ENCODE data around the gene CAMTA1.

Gene CAMTA1

DNA sequence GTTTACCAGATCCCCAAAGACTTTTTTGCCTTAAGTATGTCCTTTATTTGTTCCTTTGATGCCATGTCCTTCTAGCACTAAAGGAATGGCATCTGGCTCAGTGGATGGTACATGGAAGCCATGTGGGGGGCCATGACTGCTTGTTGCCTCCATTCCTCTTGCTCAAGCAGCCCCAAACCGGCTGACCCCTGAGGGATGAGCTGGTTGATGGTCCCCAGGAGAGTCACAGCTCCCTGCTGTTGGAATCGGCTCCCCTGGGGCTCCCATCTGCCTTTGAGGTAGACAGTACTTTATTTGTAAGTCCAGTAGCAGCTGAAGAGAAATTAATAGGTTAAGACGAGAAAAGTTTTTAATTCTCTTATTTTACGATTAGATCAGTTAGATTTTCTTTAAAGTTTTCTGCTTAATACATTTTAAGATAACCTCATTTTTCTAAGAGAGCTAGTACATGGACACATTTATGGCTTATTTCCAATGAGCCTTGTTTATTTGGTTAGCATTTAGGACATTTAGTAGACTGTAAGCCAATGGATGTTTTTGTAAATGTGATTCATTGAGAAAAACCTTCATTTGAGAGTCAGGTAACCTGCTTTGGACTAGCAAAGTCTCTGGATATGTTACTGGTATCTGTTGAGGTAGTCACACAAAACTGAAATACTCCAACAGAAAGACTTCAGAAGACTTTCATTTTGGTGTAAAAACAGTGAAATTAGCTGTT lies 88.2 kb downstream of the CAMTA1 start:
- no peak for DNase-seq (ENCODE audit: low spot score)

DNA sequence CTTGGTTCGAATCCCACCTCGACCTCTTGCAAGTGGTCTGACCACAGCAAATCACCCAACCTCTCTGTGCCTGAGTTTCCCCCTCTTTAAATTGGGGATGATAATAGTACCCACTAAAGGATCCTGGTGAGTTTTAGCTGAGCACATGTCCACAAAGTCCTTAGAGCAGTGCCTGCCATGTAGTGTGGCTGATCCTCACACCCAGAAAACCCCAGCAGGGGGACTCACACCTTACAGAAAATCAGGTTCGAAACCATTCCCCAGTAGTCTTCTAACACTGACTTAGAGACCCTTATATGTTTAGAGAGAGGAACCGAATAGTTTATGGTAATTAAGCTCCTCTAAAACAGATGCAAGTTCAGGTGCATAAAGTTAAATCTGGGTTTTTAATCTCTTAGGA lies 89.0 kb downstream of the CAMTA1 start:
- DNase-seq (ENCODE audit: low spot score): no peak

DNA sequence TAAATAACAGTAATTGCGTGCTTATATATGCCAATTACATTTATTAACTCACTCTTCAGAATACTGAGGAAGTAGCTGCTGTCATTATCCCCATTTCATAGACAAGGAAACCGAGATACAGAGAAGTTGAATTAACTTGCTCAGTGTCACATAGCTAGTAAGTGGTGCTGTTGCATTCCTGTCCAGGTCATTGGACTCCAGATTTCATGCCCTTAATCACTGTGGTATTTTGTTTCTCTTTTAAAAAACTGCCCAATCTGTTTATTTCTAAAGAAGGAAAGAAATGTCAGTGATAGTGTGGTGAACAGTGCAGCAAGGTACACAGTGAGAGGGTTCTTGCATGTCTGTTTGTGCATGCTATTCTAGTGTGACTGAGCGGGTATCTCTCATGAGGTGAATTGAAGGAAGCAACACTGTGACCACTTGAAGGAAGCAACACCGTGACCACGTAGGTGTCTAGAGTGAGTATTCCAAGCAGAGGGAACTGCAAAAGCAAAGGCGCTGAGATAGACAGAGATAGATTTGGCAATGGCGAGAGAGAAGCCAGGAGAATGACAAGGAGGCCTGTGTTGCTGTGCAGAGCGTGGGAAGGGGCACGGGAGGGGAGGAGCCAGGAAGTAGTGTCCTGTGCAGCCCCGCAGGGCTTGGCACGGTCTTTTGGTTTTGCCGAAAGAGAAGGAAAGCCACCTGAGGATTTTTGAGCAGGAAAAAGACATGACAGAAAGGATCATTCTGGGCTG lies 95.9 kb downstream of the CAMTA1 start:
- no peak for DNase-seq (ENCODE audit: low spot score)

DNA sequence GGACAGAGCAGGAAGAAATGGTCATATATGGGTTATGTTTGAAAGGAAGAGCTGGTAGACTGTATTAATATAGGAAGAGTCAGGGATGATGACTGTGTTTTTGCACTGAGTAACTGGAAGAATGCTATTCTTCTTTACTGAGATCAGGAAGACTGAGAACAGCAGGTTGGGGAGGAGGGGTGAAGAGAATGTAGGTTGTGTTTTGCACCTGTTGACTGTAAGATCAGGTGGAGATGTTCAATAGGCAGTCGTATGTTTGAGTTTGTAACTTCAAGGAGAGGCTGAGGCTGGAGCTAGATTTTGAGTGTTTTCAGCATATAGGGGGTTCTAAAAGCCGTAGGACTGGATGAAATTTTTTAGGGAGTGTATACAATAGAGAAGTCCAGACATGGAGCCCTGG lies 97.2 kb downstream of the CAMTA1 start:
- no peak for DNase-seq (ENCODE audit: low spot score)

DNA sequence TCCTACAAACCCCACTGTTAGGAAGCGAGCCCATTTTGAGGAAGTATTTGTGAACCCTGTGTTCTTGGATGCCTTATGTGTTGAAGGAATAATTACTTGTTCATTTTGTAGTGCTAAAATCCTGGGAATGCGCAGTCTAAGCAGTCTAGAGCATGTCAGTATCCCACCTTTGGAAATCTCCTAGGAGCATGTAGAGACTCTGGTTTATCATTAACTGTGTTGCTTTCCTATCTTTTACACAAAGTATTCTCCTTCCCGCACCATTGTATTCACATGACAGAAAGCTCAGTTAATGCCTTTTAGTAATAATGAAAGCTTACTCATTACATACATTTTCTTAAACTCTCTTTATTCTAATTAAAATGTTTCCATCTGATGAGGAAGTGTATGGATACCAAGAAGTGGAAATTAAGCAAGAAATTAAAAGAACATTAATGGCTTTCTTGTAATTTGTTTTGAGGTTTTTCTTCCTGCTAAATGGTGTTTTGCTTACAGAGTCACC lies 99.4 kb downstream of the CAMTA1 start:
- DNase-seq (ENCODE audit: low spot score): no peak

DNA sequence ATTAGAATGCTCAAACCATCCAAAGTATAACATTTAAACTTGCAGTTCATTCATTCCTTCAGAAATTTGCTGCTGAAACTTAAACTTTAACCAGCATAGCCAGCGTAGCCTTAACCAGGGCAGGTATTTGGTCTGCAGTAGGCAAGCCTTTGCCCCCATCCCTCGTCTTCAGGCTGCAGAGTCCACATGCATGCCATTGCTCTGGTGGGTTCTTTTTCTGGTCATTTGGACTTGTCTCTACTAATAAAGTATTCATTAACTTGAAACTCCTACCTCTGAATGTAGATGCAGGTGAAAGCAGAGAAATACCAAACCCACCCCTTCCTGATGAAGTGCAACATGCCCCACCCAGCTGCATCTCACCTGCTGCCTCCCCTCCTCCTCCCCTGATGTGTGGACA lies 100.2 kb downstream of the CAMTA1 start:
- DNase-seq (ENCODE audit: low spot score): no peak

DNA sequence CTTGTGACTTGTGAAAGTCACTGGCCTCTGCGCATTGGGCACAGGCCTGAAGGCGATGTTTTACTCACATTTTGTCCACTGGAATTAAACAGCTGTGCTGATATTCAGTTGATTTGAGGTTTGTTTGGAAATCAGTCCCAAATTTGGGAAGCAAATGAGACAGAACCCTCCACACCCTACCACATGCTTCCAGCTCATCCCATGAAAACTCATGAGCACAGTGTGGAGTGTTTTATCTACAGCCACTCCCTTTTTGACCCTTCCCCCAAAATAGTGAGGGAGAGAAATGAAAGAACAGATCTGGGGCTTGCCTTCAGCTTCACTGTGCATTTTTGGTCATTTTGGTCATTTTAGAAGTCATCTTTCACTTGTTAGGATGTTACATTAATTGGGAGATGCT lies 101.3 kb downstream of the CAMTA1 start:
- DNase-seq (ENCODE audit: low spot score): no peak

DNA sequence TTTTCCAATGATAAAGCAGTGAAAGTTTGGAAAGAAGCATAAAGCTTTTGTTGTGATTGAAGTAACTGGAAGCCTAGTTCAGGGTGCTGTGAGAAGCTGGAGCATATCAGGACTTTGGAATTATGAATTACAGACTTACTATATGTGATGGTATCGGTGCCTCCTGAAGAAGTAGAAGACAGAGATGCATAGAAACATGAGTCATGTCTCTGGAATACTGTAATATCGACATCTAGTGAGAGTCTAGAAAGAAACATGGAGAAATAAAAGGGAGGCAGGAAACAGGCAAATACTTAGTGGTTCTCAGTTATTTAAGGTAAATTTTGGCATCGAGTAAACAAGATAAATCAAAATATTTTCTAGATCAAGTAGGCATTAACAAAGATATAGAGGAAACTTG lies 103.0 kb downstream of the CAMTA1 start:
- DNase-seq (ENCODE audit: low spot score): no peak

DNA sequence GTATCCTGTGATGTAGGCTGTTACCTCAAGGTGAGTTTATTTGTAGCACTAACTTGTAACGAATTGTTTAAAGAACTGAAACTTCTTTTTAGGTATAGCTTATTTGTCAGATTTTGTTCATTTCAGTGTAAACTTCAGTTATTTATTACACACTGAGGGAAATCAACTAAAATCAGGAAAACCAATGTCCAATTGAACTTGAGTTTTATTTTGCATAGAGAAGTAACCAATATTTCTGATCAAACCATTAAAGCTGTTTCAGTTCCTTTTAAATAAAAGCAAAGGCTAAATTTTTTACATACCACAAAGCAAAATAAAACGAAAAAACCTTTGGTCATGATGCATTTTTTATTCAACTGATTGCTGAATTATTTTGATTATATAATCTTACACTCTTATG lies 103.6 kb downstream of the CAMTA1 start:
- DNase-seq (ENCODE audit: low spot score): no peak

DNA sequence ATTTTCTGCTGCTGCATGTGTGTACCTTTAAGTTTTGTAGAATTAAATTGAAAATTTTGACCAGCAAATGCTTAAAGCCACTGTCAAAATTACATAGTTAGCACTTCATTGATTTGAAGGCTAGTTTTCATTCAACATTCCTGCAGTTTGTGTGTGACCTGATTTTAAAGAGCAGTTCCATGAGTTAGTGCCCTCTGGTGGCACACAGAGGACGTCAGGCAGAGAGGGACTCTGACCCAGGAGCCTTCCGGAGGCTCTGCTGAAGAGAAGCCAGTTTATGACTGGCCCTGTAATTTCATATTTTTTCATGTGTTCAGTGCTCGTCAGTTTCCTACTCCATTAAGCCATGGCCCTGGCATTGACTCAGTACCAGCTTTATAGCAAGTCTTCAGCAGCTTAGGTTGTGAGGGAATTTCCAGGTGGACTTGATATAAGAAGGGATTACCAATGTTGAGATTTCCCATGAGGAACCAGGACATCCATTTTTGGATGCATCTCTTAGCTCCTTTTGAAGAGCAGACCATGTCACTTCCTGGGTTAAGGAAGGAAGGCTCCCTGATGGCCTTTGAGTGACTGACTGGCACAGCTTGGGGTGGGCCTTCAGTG lies 104.7 kb downstream of the CAMTA1 start:
- peak; percentile 70 for DNase-seq (ENCODE audit: low spot score)

DNA sequence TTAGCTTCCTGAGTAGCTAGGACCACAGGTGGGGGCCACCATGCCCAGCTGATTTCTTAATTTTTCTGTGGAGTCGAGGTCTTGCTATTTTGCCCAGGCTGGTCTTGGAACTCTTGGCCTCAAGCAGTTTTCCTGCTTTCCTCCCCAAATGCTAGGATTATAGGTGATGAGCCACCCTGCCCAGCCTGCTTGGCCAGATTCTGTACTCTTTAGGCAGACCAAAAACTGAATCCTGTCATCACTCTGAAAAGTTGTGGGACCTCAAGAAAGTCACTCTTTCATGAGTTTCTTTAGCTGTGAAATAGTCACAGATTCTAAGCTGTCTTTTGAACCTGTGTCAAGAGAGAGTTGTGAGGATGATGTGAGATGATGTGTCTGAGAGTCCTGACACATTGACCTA lies 105.4 kb downstream of the CAMTA1 start:
- no peak for DNase-seq (ENCODE audit: low spot score)

DNA sequence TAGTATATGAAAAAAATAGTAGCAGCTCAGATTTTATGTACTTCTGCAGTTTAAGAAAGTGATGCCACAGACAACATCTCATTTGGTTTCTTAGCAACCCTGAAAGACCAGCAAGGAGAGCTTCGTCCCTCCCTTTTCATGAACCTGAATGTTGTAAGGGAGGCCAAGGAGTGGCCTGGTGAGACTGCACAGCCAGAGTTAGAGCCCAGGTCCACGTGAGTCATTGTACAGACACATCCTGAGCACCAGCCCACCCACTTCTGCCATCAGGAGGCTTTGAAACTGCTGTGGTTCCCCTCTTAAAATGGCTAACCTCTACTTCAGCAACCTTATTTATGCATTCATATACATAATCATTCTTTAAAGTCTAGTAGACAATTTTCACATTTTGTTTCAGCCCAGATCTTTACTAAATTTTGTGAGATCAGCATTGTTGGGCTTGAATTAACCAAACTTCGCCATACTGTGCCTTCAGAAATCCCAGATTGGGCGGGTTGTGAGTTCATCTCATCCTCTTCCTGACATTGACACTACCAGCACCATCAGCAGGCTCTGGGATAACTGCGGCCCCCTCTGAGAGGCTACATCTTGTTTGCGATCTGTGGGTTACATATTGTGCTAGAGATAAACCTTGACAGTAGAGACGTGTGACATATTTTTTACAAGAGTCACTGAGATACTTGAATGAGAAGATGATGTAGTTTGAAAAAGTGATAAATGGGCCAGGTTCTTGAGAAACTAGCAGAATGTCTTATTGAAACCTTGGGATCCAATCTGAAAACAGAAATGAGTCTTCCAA lies 106.7 kb downstream of the CAMTA1 start:
- DNase-seq (ENCODE audit: low spot score): no peak

DNA sequence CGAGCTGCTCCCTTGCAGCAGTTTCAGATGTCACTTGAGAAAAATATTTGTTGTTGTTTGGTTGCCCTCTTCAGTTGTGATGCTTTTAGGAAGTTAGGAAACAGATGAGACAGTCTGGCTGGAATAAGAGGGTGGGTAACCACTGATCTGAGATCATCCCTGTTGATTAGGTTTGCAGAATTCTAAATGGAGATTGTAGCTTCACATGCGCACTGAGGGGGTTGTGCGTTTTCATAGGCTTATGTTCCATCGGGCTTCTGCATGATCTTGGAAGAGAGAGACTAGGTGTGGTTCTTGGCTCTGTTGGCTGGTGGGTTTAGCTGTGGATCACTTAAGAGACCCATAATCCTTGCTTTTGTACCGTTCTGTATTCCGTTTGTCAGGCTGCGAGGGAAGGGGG lies 108.1 kb downstream of the CAMTA1 start:
- DNase-seq (ENCODE audit: low spot score): no peak

DNA sequence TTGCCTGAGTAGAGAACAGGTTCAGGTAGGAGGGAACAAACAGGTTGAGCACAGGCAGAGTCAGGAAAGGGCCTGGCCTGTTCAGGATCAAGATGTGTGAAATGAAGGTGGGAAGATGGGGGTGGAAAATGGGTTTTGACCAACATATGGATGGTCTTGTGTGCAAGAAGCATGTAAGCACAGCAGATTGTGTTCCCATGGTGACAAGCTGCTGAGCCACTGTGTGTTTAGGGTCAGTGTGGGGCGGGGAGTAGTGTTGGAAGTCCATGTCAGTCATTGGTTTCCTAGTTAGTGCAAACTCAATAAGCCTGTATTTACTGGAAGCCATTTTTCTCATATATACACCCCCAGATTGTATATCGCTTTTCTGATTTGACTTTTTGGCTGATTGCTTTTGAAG lies 111.9 kb downstream of the CAMTA1 start:
- DNase-seq (ENCODE audit: low spot score): no peak

DNA sequence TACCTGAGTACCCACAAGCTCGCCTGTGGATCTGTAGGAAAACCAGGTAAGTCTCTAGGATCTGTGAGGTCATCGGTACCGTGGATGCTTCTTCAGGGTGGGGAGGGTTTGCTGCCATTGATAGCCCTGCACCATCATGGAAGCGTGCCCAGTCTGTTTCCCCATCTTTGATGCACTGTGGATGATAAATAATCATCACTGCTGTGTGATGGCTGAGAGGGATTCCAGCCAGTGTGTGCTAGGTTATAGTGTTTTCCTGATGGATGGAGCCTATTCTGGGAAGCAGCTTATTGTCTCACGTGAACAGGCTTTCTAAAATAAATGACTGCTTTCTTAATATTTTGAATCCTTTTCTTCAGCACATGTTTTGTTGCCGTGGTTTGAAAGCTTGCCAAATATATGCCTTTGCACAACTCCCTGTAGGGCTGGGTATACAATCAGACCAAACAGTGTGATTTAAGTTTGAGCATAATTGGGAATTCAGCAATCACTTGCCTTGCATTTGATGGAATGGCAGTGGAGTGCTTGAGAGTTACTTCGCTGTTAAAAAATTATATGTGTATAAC lies 113.8 kb downstream of the CAMTA1 start:
- no peak for DNase-seq (ENCODE audit: low spot score)

DNA sequence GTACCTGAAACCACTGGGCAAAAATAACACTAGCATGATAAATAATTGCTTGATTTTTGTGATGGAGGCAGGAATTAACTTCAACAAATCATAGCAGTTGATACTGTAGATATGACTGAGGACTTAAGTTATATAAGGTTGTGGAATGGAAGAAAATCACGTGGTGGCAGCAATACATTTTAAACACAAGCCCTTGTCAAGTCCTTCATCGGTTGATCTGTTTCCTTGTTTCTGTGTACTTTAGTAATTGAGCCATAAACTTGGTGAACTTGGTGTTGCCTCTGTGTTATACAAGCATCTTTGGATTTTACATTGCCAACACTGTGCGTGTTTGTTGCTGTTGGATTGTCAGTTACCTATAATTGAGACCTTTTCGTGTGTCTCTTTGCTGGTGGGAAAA lies 114.4 kb downstream of the CAMTA1 start:
- no peak for DNase-seq (ENCODE audit: low spot score)

DNA sequence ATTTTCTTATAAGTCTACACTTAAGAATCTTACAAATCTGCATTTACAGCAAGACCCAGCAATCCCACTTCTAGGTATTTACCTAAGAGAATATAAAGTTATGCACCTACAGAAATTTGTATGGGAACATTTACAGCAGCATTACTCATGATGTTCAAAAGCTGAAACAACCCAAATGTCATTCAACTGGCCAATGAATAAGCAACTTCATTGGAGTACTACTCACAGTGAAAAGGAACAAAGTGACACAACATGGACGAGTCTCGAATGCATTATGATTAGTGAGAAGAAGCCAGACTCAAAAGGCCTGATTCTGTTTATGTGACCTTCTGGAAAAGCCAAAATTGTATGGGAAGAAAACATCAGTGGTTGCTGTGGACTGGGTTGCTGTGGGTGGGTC lies 116.9 kb downstream of the CAMTA1 start:
- no peak for DNase-seq (ENCODE audit: low spot score)

DNA sequence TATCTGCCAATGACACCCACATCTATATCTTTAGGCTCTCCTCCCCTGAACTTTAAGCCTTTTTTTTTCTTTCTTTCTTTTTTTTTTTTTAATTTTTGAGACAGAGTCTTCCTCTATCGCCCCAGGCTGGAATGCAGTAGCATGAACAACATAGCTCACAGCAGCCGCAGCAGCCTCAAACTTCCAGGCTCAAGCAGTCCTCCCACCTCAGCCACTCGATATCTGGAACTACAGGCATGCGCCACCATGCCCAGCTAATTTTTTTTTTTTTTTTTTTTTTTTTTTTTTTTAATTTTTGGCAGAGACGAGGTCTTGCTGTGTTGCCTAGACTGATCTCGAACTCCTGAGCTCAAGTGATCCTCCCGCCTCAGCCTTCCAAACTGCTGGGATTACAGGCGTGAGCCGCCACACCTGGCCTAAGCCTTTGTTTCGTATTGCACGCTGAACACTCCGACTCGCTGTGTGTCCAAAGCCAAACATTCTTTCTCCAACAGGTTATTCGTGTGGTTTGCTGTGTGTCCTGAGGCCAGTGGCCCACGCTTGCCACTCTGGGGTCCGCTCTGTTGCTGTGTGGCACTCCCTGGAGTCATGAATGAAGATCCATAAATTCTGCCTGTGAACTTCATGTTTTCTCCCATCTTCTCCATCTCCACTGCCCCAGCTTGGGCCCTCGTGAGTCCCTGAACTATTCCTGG lies 119.4 kb downstream of the CAMTA1 start:
- no peak for DNase-seq (ENCODE audit: low spot score)

DNA sequence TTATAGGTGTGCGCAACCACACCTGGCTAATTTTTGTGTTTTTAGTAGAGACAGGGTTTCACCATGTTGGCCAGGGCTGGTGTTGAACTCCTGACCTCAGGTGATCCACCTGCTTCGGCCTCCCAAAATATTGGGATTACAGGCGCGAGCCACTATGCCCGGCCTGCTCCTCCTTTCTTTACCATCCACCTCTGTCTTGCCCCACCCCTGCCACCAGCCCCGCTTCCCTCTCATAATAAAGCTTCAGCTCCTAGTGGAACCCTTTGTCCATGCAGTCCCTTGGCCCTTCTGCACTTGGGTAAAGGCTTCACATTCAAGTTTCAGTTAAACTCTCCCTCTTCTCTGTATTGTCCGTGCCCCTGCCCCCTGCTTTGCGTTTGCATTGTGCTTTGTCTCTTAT lies 120.1 kb downstream of the CAMTA1 start:
- no peak for DNase-seq (ENCODE audit: low spot score)

DNA sequence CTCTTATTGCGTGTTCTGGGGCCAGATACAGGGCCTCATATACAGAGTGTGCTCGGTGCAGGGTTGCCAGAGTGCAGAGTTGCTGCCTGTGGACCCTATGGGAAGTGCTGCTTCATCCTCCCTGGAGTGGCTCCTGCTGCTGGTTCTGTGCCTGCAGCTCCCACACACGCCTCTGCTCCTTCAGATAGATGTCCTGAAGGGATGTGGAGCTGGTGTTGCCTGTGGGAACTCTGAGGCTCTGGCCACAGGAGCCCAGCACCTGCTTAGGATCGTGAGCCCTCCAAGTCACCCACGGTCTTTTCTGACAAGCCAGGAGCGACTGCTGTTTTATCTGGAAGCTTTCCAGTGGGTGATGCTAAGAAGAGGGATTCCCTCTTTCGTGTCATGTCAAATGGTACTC lies 120.5 kb downstream of the CAMTA1 start:
- DNase-seq (ENCODE audit: low spot score): no peak

DNA sequence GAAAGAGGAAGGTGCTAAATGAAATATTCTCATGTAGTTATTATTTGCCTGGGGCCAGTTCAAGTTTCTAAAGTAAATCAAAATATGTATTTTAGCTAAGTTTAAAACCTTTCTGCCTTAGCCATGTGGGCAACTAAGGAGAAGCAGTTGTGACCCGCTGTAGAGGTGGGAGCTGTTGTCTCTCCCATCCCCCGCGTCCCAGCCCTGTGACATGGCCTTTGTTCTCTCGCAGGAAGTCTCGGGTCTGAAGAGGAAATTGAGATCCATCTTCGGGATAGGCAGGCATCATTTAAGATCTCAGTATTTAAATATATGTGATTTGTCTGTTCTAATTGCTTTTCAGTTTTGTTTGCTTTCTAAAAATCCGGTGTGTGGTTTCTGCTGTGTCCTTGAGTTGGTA lies 121.5 kb downstream of the CAMTA1 start:
- no peak for DNase-seq (ENCODE audit: low spot score)

DNA sequence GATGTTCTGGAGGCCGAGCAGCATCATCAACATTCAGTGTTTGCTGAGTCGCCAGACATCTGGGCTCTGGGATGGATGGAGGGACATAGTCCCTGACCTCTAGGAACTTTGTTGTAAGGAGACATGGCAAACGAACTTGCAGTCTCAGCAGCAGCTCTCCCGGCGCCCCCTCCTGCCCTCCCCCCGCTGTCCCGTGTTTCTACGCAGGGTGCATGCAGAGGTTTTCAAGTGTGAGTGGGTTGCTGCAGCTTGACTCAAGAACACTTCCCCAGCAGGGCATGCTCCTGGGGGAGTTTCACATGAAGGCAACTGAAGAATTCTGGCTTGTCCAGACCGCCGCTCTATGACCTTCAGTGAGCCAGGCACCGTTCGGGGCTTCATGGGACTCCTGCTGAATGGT lies 121.9 kb downstream of the CAMTA1 start:
- no peak for DNase-seq (ENCODE audit: low spot score)

Data from pons (tissue), 1 donor.